A673 (cell line): ENCODE results near the gene UBTD1.

ENCODE experiments used
- EZH2 ChIP-seq: fragments of 200-600 bp; sonication (generic); IDR thresholded peaks from 2 replicates; pipeline ENCODE4 v1.6.1; 2017; ENCODE audit warnings: borderline replicate concordance, low read depth, mild to moderate bottlenecking, mixed read lengths, antibody characterized with exemption, low read length; ENCODE audit not compliant: poor library complexity, severe bottlenecking
- TF ChIP-seq, protein P1 (sequence below): fragments of 300-800, 200-600 bp; sonication (generic); conservative IDR thresholded peaks from 2 replicates; pipeline ENCODE4 v1.5.1; 2017; ENCODE audit warnings: low read depth, mild to moderate bottlenecking, antibody characterized with exemption, low read length, moderate library complexity, mixed read lengths

DNA sequence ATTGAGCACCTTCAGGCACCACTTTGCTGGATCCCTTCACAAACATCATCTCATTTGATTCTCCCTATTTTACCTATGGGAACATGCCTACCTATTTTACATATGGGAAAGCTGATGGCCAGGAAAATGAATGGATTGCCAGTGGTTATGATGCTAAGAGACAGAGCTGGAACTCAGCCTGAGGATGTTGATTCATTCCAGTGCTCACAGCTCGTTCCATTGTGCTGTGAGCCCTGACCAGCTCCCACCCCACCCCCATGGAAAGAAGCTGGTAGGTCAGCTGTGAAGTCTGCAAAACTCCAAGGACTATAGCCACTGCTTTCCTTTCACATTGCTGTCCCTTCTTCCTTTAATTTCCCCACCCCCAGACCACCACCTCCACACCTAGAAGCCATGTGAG, 9.6 kb downstream of the UBTD1 start:
- TF ChIP-seq, protein P1, sequence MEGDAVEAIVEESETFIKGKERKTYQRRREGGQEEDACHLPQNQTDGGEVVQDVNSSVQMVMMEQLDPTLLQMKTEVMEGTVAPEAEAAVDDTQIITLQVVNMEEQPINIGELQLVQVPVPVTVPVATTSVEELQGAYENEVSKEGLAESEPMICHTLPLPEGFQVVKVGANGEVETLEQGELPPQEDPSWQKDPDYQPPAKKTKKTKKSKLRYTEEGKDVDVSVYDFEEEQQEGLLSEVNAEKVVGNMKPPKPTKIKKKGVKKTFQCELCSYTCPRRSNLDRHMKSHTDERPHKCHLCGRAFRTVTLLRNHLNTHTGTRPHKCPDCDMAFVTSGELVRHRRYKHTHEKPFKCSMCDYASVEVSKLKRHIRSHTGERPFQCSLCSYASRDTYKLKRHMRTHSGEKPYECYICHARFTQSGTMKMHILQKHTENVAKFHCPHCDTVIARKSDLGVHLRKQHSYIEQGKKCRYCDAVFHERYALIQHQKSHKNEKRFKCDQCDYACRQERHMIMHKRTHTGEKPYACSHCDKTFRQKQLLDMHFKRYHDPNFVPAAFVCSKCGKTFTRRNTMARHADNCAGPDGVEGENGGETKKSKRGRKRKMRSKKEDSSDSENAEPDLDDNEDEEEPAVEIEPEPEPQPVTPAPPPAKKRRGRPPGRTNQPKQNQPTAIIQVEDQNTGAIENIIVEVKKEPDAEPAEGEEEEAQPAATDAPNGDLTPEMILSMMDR = no peak
- TF ChIP-seq EZH2 = no peak
